Endothelial cell of umbilical vein (primary cell): Measurements from ENCODE around the gene DEFB123. TPM values are rescaled to one million over a fixed set of nuclear protein-coding genes. Genes with fewer than 3 reads are reported as not detected.

Experiments
- BruUV-seq: library from RNA; stranded (reverse); fragments of 400-500 nt; replicated peaks from 2 replicates; lab custom pipeline; 2021; lab: Mats Ljungman, UMichigan
- CTCF ChIA-PET: fragments of 300-600, 350-600 bp; sonication (Branson Sonifier 250); formaldehyde crosslinking; loops from one replicate; lab custom pipeline; 2021; ENCODE audit warnings: antibody characterized with exemption, inconsistent platforms; lab: Charles Lee
- POLR2A ChIA-PET: fragments of 300-600, 350-600 bp; sonication (Branson Sonifier 250); formaldehyde crosslinking; loops from one replicate; lab custom pipeline; 2021; ENCODE audit warnings: antibody characterized with exemption, inconsistent platforms; lab: Charles Lee
- DNase-seq: peaks from one replicate; pipeline ENCODE4 v3.0.0-alpha.2; 2011; ENCODE audit warnings: low read depth, low spot score
- FAIRE-seq: peaks from 2 replicates; lab custom pipeline; 2011; peaks lifted over from hg19 to GRCh38; lab: Jason Lieb, UNC
- H2AFZ ChIP-seq: 2 replicates; pipeline ENCODE4 v1.6.0; 2012; ENCODE audit warnings: low read depth, low read length, control low read depth, inconsistent platforms
- H3K27ac ChIP-seq: 2 replicates; pipeline ENCODE4 v1.5.1; 2011; ENCODE audit warnings: low read depth, mild to moderate bottlenecking, control low read depth, low read length, moderate library complexity; ENCODE audit not compliant: insufficient read depth
- H3K27me3 ChIP-seq, 2 experiments: 2 replicates each; pipeline versions ENCODE4 v1.6.0 to v1.6.1; 2011; ENCODE audit warnings: low read length in 2 of 2, mixed read lengths in 1 of 2; ENCODE audit not compliant: control insufficient read depth in 2 of 2, insufficient read depth in 2 of 2
- H3K36me3 ChIP-seq, 2 experiments: 2 replicates in 1 of 2; 3 replicates in 1 of 2; pipeline ENCODE4 v1.5.1; 2011; ENCODE audit warnings: low read length in 2 of 2, mild to moderate bottlenecking in 1 of 2, moderate library complexity in 1 of 2; ENCODE audit not compliant: control insufficient read depth in 2 of 2, insufficient read depth in 2 of 2; ENCODE audit errors: extremely low read depth in 1 of 2
- H3K4me1 ChIP-seq: 3 replicates; pipeline ENCODE4 v1.5.1; 2011; ENCODE audit warnings: mild to moderate bottlenecking, low read length; ENCODE audit not compliant: control insufficient read depth, insufficient read depth; ENCODE audit errors: extremely low read depth
- H3K4me2 ChIP-seq: 2 replicates; pipeline ENCODE4 v1.6.1; 2011; ENCODE audit warnings: low read length, control low read depth, mixed read lengths; ENCODE audit not compliant: insufficient read depth
- H3K4me3 ChIP-seq, 3 experiments: fragments of 200-600 bp in 1 of 3; sonication (generic), shearing (Covaris generic) in 1 of 3; replicated peaks in 1 of 3; 2 replicates each; pipeline ENCODE4 v1.5.1; 2011 to 2016; ENCODE audit warnings: control low read depth in 3 of 3, low read length in 3 of 3, mild to moderate bottlenecking in 2 of 3, inconsistent platforms in 1 of 3, low read depth in 1 of 3, moderate library complexity in 1 of 3; ENCODE audit not compliant: insufficient read depth in 1 of 3
- H3K79me2 ChIP-seq: 2 replicates; pipeline ENCODE4 v1.6.0; 2012; ENCODE audit warnings: low read length, inconsistent platforms; ENCODE audit not compliant: control insufficient read depth, insufficient read depth
- H3K9ac ChIP-seq: replicated peaks from 2 replicates; pipeline ENCODE3; 2011; ENCODE audit warnings: low read length, control low read depth; ENCODE audit not compliant: insufficient read depth; ENCODE audit errors: extremely low read depth
- H3K9me1 ChIP-seq: replicated peaks from 3 replicates; pipeline ENCODE4 v1.6.0; 2011; ENCODE audit warnings: mild to moderate bottlenecking, low read length; ENCODE audit not compliant: control insufficient read depth, insufficient read depth; ENCODE audit errors: extremely low read depth
- H3K9me3 ChIP-seq: replicated peaks from 2 replicates; pipeline ENCODE4 v1.5.1; 2012; ENCODE audit warnings: low read length, inconsistent platforms; ENCODE audit not compliant: control insufficient read depth, insufficient read depth
- H4K20me1 ChIP-seq: replicated peaks from 2 replicates; pipeline ENCODE3; 2011; ENCODE audit warnings: mild to moderate bottlenecking, low read length; ENCODE audit not compliant: control insufficient read depth, insufficient read depth; ENCODE audit errors: extremely low read depth
- CTCF ChIP-seq, 2 donors: IDR thresholded peaks; 1 replicate in 1 of 2; 2 replicates in 1 of 2; pipeline ENCODE4 v1.5.1; 2011; ENCODE audit warnings: low read length in 2 of 2, mild to moderate bottlenecking in 2 of 2, moderate library complexity in 2 of 2, control low read depth in 1 of 2, inconsistent platforms in 1 of 2, low read depth in 1 of 2; ENCODE audit not compliant: insufficient read depth in 1 of 2; ENCODE audit errors: extremely low read depth in 1 of 2
- EZH2 ChIP-seq: IDR thresholded peaks from 2 replicates; pipeline ENCODE4 v1.6.1; 2012; ENCODE audit warnings: borderline replicate concordance, low read depth, mild to moderate bottlenecking, moderate library complexity, low read length, inconsistent platforms; ENCODE audit not compliant: severe bottlenecking
- FOS ChIP-seq: IDR thresholded peaks from 2 replicates; pipeline ENCODE4 v1.6.1; 2011; ENCODE audit warnings: mild to moderate bottlenecking, low read length, moderate library complexity, borderline replicate concordance; ENCODE audit not compliant: insufficient read depth
- GATA2 ChIP-seq: IDR thresholded peaks from 2 replicates; pipeline ENCODE4 v1.7.0; 2011; ENCODE audit warnings: low read depth, mild to moderate bottlenecking, moderate library complexity, mixed read lengths, low read length; ENCODE audit not compliant: insufficient read length, insufficient read depth
- JUN ChIP-seq: IDR thresholded peaks from 2 replicates; pipeline ENCODE4 v1.6.1; 2011; ENCODE audit warnings: borderline replicate concordance, low read depth; ENCODE audit not compliant: insufficient read length, insufficient read depth
- MAX ChIP-seq: IDR thresholded peaks from 2 replicates; pipeline ENCODE4 v1.6.1; 2011; ENCODE audit not compliant: insufficient read depth, insufficient read length
- MYC ChIP-seq: IDR thresholded peaks from one replicate; pipeline ENCODE4 v1.6.1; 2011; ENCODE audit warnings: mild to moderate bottlenecking, low read depth, low read length
- POLR2A ChIP-seq: IDR thresholded peaks from 2 replicates; pipeline ENCODE4 v1.6.1; 2012; ENCODE audit warnings: low read depth, mild to moderate bottlenecking, control low read depth, low read length
- POLR2AphosphoS5 ChIP-seq: IDR thresholded peaks from 2 replicates; pipeline ENCODE4 v1.6.1; 2012; ENCODE audit warnings: low read depth, mild to moderate bottlenecking, control low read depth, low read length, moderate library complexity; ENCODE audit not compliant: insufficient read depth
- dilution Hi-C: fragments of 300-500 bp; cut with MboI; formaldehyde crosslinking; loops from one replicate; pipeline ENCODE4 v1.15.0; 2019; ENCODE audit warnings: low sequenced_read_pairs; ENCODE audit not compliant: extremely low pct_ligation_motif_present
- intact Hi-C: fragments of 100-400 bp; cut with micrococcal nuclease; formaldehyde crosslinking; loops from one replicate; pipeline ENCODE4 v1.10.0; 2022
- polyA plus RNA-seq, 4 experiments: library from polyadenylated mRNA; depleted of rRNA in 3 of 4; stranded (reverse) in 3 of 4; unstranded in 1 of 4; fragments of >200 nt; gene quantifications; 2 replicates each; pipeline versions ENCODE4 v1.2.1 to v1.2.3, GENCODE V29; 2011 to 2012; ENCODE audit warnings: missing spikeins in 1 of 4
- total RNA-seq: library from RNA; stranded (reverse); gene quantifications from 2 replicates; pipeline ENCODE4 v1.2.3, GENCODE V29; 2021

DEFB123 gene
- total and polyA plus RNA-seq, 2 donors (not counting 3 experiments of a cell fraction or from before 2014, with no cell fraction given): not detected

GRCh38 chr20:31488115-31488514 lies 47.7 kb downstream of the DEFB123 start:
- dilution Hi-C loops: no loop called here
- ChIA-PET POLR2A (no interaction called here), CTCF (interaction anchor here (2.4 to 9.5 kb wide), 2 partner anchors 15 to 28 kb away, joined by 7 to 114 read pairs; no protein-coding TSS in a partner anchor)
- Histone ChIP-seq H3K9me1 (no peaks in the 10 kb centered on the region), H2AFZ (no peak overlapping the region), H3K27me3 (peaks cover 0 to 11% of the 10 kb centered on the region in 2 experiments), H3K4me2 (no peak overlapping the region), H3K4me1 (no peaks in the 10 kb centered on the region), H3K36me3 (no peaks in the 10 kb centered on the region), H3K9ac (no peak overlapping the region), H3K79me2 (no peaks in the 10 kb centered on the region), H3K4me3 (no peak overlapping the region), H4K20me1 (no peaks in the 10 kb centered on the region), H3K9me3 (no peaks in the 10 kb centered on the region), H3K27ac (no peak overlapping the region)
- DNase-seq (no peak), FAIRE-seq (no peak)
- BruUV-seq: no TSS peak
- TF ChIP-seq MAX: no peak
- no peak for TF ChIP-seq JUN
- TF ChIP-seq POLR2A: no peak
- no peak for TF ChIP-seq MYC
- intact Hi-C loops: no loop called here

- dilution Hi-C loops: no loop called here
- intact Hi-C loops: no loop called here
- no peak for DNase-seq
- Histone ChIP-seq H3K27me3 (peaks cover 0 to 11% of the 10 kb centered on the region in 2 experiments), H3K4me2 (no peak overlapping the region), H3K9me3 (no peaks in the 10 kb centered on the region), H3K36me3 (no peaks in the 10 kb centered on the region), H4K20me1 (no peaks in the 10 kb centered on the region), H3K4me1 (no peaks in the 10 kb centered on the region), H3K9me1 (no peaks in the 10 kb centered on the region), H3K27ac (no peak overlapping the region), H2AFZ (no peak overlapping the region), H3K4me3 (no peak overlapping the region), H3K9ac (no peak overlapping the region), H3K79me2 (no peaks in the 10 kb centered on the region)
- CTCF ChIA-PET: interaction anchor here (2.4 to 9.5 kb wide), 2 partner anchors 14 to 29 kb away, joined by 7 to 114 read pairs; no protein-coding TSS in a partner anchor
- FAIRE-seq: no peak
- POLR2A ChIA-PET: no interaction called here
- no TSS peak for BruUV-seq
- no peak for TF ChIP-seq POLR2AphosphoS5
- TF ChIP-seq FOS: no peak
- no peak for TF ChIP-seq CTCF (IDR thresholded peaks at IDR 0.05; ENCODE audit: extremely low read depth in 1 of 2, insufficient read depth in 1 of 2, low read depth in 1 of 2, low read length in 2 of 2)
- TF ChIP-seq EZH2: no peak
- no peak for TF ChIP-seq JUN
- TF ChIP-seq GATA2: no peak
- no peak for TF ChIP-seq POLR2A
- no peak for TF ChIP-seq MAX
- no peak for TF ChIP-seq MYC
Measured at GRCh38 chr20:31489152-31489551, 48.7 kb downstream of the DEFB123 start.
